HEK293T (cell line): ENCODE results near the gene ATP2B2.

Experiments used
- BHLHE40 ChIP-seq: fragments of 450-650 bp; IDR thresholded peaks from 2 replicates; pipeline ENCODE4 v1.6.1; 2016; ENCODE audit warnings: mild to moderate bottlenecking, moderate library complexity, borderline replicate concordance
- CTBP1 ChIP-seq: fragments of 450-650 bp; IDR thresholded peaks from 2 replicates; pipeline ENCODE4 v1.6.1; 2016; ENCODE audit warnings: borderline replicate concordance
- FOXA1 ChIP-seq: fragments of 450-650 bp; IDR thresholded peaks from 2 replicates; pipeline ENCODE4 v1.6.1; 2016; ENCODE audit warnings: mild to moderate bottlenecking
- FOXK2 ChIP-seq: fragments of 450-650 bp; IDR thresholded peaks from 2 replicates; pipeline ENCODE4 v1.6.1; 2016; ENCODE audit warnings: mild to moderate bottlenecking
- FOXM1 ChIP-seq: fragments of 450-650 bp; IDR thresholded peaks from 2 replicates; pipeline ENCODE4 v1.6.1; 2017; ENCODE audit warnings: mild to moderate bottlenecking, borderline replicate concordance
- NFRKB ChIP-seq: fragments of 450-650 bp; IDR thresholded peaks from 2 replicates; pipeline ENCODE4 v1.6.1; 2016; ENCODE audit warnings: mild to moderate bottlenecking, moderate library complexity
- PKNOX1 ChIP-seq: fragments of 450-650 bp; IDR thresholded peaks from 2 replicates; pipeline ENCODE4 v1.6.1; 2016
- SP1 ChIP-seq: fragments of 450-650 bp; IDR thresholded peaks from 2 replicates; pipeline ENCODE4 v1.6.1; 2017
- SUZ12 ChIP-seq: fragments of 450-650 bp; IDR thresholded peaks from 2 replicates; pipeline ENCODE4 v1.6.1; 2016; ENCODE audit warnings: mild to moderate bottlenecking
- ZNF384 ChIP-seq: fragments of 450-650 bp; IDR thresholded peaks from 2 replicates; pipeline ENCODE4 v1.6.1; 2016

- TF ChIP-seq CTBP1 (no peak), SP1 (no peak), NFRKB (no peak), FOXA1 (no peak), SUZ12 (no peak), FOXM1 (no peak), PKNOX1 (no peak), BHLHE40 (no peak), ZNF384 (no peak), FOXK2 (no peak)
Observed at GRCh38 chr3:10341901-10342398, 163.4 kb downstream of the ATP2B2 start.
